H9 (cell line): Measurements from ENCODE around the gene ADAM30. TPM values are rescaled to one million over a fixed set of nuclear protein-coding genes. Genes with fewer than 3 reads are reported as not detected.

Source experiments
- DNase-seq: peaks from one replicate; pipeline ENCODE4 v3.0.0-alpha.2; 2017
- H2AFZ ChIP-seq: one replicate; pipeline ENCODE4 v1.6.1; 2013; ENCODE audit warnings: mild to moderate bottlenecking, low read length, control low read depth, moderate library complexity
- H2AK5ac ChIP-seq: 2 replicates; pipeline ENCODE4 v1.6.1; 2013; ENCODE audit warnings: low read length, control low read depth, mixed read lengths; ENCODE audit not compliant: insufficient read length
- H2BK120ac ChIP-seq: one replicate; pipeline ENCODE4 v1.6.1; 2013; ENCODE audit warnings: low read depth, mild to moderate bottlenecking, low read length, control low read depth, inconsistent platforms; ENCODE audit not compliant: poor library complexity, severe bottlenecking
- H2BK12ac ChIP-seq: 2 replicates; pipeline ENCODE4 v1.6.1; 2013; ENCODE audit warnings: low read length, control low read depth, mixed read lengths, low read depth; ENCODE audit not compliant: insufficient read length
- H2BK15ac ChIP-seq: 2 replicates; pipeline ENCODE4 v1.6.1; 2013; ENCODE audit warnings: low read depth, low read length, control low read depth
- H2BK20ac ChIP-seq: one replicate; pipeline ENCODE4 v1.6.1; 2013; ENCODE audit warnings: low read depth, mild to moderate bottlenecking, low read length, control low read depth, inconsistent platforms; ENCODE audit not compliant: poor library complexity, severe bottlenecking
- H2BK5ac ChIP-seq: 2 replicates; pipeline ENCODE4 v1.6.1; 2013; ENCODE audit warnings: low read length, control low read depth, mixed read lengths; ENCODE audit not compliant: insufficient read length
- H3K14ac ChIP-seq: 2 replicates; pipeline ENCODE4 v1.6.1; 2013; ENCODE audit warnings: low read length, control low read depth; ENCODE audit not compliant: insufficient read depth
- H3K18ac ChIP-seq: 2 replicates; pipeline ENCODE4 v1.6.1; 2013; ENCODE audit warnings: low read depth, mild to moderate bottlenecking, mixed read lengths, low read length, control low read depth; ENCODE audit not compliant: insufficient read length
- H3K23ac ChIP-seq: 2 replicates; pipeline ENCODE4 v1.6.1; 2013; ENCODE audit warnings: low read length, control low read depth, mixed read lengths, low read depth; ENCODE audit not compliant: insufficient read length
- H3K23me2 ChIP-seq: 2 replicates; pipeline ENCODE4 v1.6.1; 2013; ENCODE audit warnings: low read depth, mild to moderate bottlenecking, mixed read lengths, low read length, control low read depth; ENCODE audit not compliant: insufficient read length, poor library complexity, severe bottlenecking
- H3K27ac ChIP-seq: 2 replicates; pipeline ENCODE4 v1.5.1; 2013; ENCODE audit warnings: low read length, control low read depth, mixed read lengths, low read depth; ENCODE audit not compliant: insufficient read length
- H3K27me3 ChIP-seq: 2 replicates; pipeline ENCODE4 v1.6.1; 2013; ENCODE audit warnings: low read length, control low read depth, inconsistent platforms; ENCODE audit not compliant: insufficient read depth
- H3K4ac ChIP-seq: 2 replicates; pipeline ENCODE4 v1.6.1; 2013; ENCODE audit warnings: low read depth, mild to moderate bottlenecking, control low read depth, inconsistent platforms, low read length, moderate library complexity
- H3K4me1 ChIP-seq: 2 replicates; pipeline ENCODE4 v1.6.1; 2013; ENCODE audit warnings: low read length, control low read depth, inconsistent platforms; ENCODE audit not compliant: insufficient read depth
- H3K4me2 ChIP-seq: 2 replicates; pipeline ENCODE4 v1.6.1; 2013; ENCODE audit warnings: low read length, control low read depth, mixed read lengths; ENCODE audit not compliant: insufficient read length, insufficient read depth
- H3K56ac ChIP-seq: 2 replicates; pipeline ENCODE4 v1.6.1; 2013; ENCODE audit warnings: low read depth, mild to moderate bottlenecking, mixed read lengths, low read length, control low read depth; ENCODE audit not compliant: insufficient read length
- H3K79me1 ChIP-seq: 2 replicates; pipeline ENCODE4 v1.6.1; 2013; ENCODE audit warnings: low read depth, mild to moderate bottlenecking, moderate library complexity, low read length, control low read depth, inconsistent platforms; ENCODE audit not compliant: insufficient read depth, poor library complexity, severe bottlenecking
- H3K79me2 ChIP-seq: 2 replicates; pipeline ENCODE4 v1.6.1; 2013; ENCODE audit warnings: low read length, control low read depth, inconsistent platforms; ENCODE audit not compliant: insufficient read depth
- H3K9ac ChIP-seq: 2 replicates; pipeline ENCODE4 v1.6.1; 2013; ENCODE audit warnings: low read length, control low read depth, mixed read lengths; ENCODE audit not compliant: insufficient read length; ENCODE audit errors: extremely low read depth
- H3K9me3 ChIP-seq: one replicate; pipeline ENCODE4 v1.6.1; 2013; ENCODE audit warnings: low read depth, low read length, inconsistent platforms; ENCODE audit not compliant: control insufficient read depth
- H3T11ph ChIP-seq: one replicate; pipeline ENCODE4 v1.6.1; 2013; ENCODE audit warnings: mild to moderate bottlenecking, low read length, control low read depth, inconsistent platforms
- H4K20me1 ChIP-seq: one replicate; pipeline ENCODE4 v1.6.1; 2013; ENCODE audit not compliant: control insufficient read depth, insufficient read length, insufficient read depth
- H4K5ac ChIP-seq: 2 replicates; pipeline ENCODE4 v1.6.1; 2013; ENCODE audit warnings: low read depth, mild to moderate bottlenecking, mixed read lengths, low read length, control low read depth; ENCODE audit not compliant: insufficient read length
- H4K8ac ChIP-seq: replicated peaks from 2 replicates; pipeline ENCODE4 v1.6.1; 2013; ENCODE audit warnings: low read length, control low read depth, mixed read lengths, low read depth; ENCODE audit not compliant: insufficient read length
- H4K91ac ChIP-seq: 2 replicates; pipeline ENCODE4 v1.6.1; 2013; ENCODE audit warnings: low read depth, mild to moderate bottlenecking, moderate library complexity, mixed read lengths, low read length, control low read depth; ENCODE audit not compliant: insufficient read length
- H3K27ac Mint-ChIP-seq, 3 experiments: 2 replicates in 2 of 3; 3 replicates in 1 of 3; pipeline ENCODE4 v1.8.0; 2020 to 2021; ENCODE audit warnings: mixed read lengths in 3 of 3, mild to moderate bottlenecking in 1 of 3, moderate library complexity in 1 of 3
- H3K27me3 Mint-ChIP-seq: 2 replicates; pipeline ENCODE4 v1.8.0; 2021; ENCODE audit warnings: low read depth, mild to moderate bottlenecking, moderate library complexity, mixed read lengths
- H3K36me3 Mint-ChIP-seq, 3 experiments: 2 replicates in 2 of 3; 3 replicates in 1 of 3; pipeline ENCODE4 v1.8.0; 2020 to 2021; ENCODE audit warnings: low read depth in 3 of 3, mixed read lengths in 3 of 3; ENCODE audit not compliant: insufficient read depth in 1 of 3
- H3K4me1 Mint-ChIP-seq, 2 experiments: 2 replicates each; pipeline ENCODE4 v1.8.0; 2020; ENCODE audit warnings: mixed read lengths in 2 of 2
- H3K4me3 Mint-ChIP-seq, 2 experiments: 2 replicates in 1 of 2; 3 replicates in 1 of 2; pipeline ENCODE4 v1.8.0; 2020 to 2021; ENCODE audit warnings: mild to moderate bottlenecking in 2 of 2, mixed read lengths in 2 of 2, moderate library complexity in 1 of 2
- H3K9me3 Mint-ChIP-seq, 2 experiments: 2 replicates in 1 of 2; 3 replicates in 1 of 2; pipeline ENCODE4 v1.8.0; 2020; ENCODE audit warnings: mild to moderate bottlenecking in 2 of 2, mixed read lengths in 2 of 2, moderate library complexity in 1 of 2
- CTCF ChIP-seq: fragments of 200-600 bp; sonication (generic); conservative IDR thresholded peaks from 3 replicates; pipeline ENCODE4 v1.8.0; 2021; ENCODE audit warnings: antibody characterized with exemption, mild to moderate bottlenecking
- WGBS: extraction: QIAGEN DNeasy Blood & Tissue Kit; methylation state at CpG from one replicate; pipeline ENCODE4 v1.1.7; 2013; ENCODE audit warnings: missing lambda C conversion rate, low lambda C conversion rate, mixed read lengths; ENCODE audit not compliant: insufficient read length; ENCODE audit errors: extremely low coverage; 5-methylcytosine and 5-hydroxymethylcytosine counted together
- total RNA-seq: library from RNA; stranded (reverse); gene quantifications from 2 replicates; pipeline ENCODE4 v1.2.1, GENCODE V29; 2021

The ADAM30 gene
- total RNA-seq, 1 experiment from 2014 or later = not detected

DNA sequence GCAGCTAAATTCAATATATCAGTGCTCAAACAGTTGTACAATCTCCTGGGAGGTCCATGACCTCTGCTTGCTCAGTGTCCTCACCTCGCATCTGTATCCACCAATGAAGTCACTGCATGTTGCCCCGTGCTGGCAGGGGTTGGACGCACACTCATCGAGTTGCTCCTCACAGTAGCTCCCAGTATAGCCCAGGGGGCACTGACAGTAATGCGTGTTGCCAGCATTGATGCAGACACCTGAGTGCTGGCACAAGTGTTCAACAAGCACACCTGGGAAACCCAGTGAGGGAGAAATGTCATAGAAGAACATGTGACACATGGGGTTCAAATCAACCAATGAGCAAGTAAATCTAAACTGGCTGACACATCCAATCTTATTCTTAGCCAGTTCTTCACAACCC, 40.9 kb upstream of the ADAM30 start:
- no peak overlapping the region for H3K9ac ChIP-seq
- Mint-ChIP-seq H3K4me1 (peaks cover 6 to 9% of the 10 kb centered on the region in 2 experiments), H3K27me3 (no peaks in the 10 kb centered on the region), H3K9me3 (no peaks in the 10 kb centered on the region), H3K27ac (no peak overlapping the region), H3K36me3 (peaks cover 36 to 48% (median 41%) of the 10 kb centered on the region in 3 experiments), H3K4me3 (no peak overlapping the region)
- H2BK20ac ChIP-seq = no peak overlapping the region
- no peak overlapping the region for H2BK5ac ChIP-seq
- H3K56ac ChIP-seq = no peak overlapping the region
- H3K9me3 ChIP-seq = no peaks in the 10 kb centered on the region
- DNase-seq = no peak
- no peak overlapping the region for H3T11ph ChIP-seq
- H2AFZ ChIP-seq = no peak overlapping the region
- no peak overlapping the region for H3K27ac ChIP-seq
- no CpG with 5 or more reads among the region's 5 CpGs for WGBS
- H2BK120ac ChIP-seq = no peak overlapping the region
- H4K20me1 ChIP-seq = no peaks in the 10 kb centered on the region
- no peak overlapping the region for H4K5ac ChIP-seq
- H3K79me2 ChIP-seq = no peaks in the 10 kb centered on the region
- H3K79me1 ChIP-seq = no peaks in the 10 kb centered on the region
- H3K14ac ChIP-seq = no peak overlapping the region
- no peak overlapping the region for H2BK15ac ChIP-seq
- H3K27me3 ChIP-seq = no peaks in the 10 kb centered on the region
- no peak overlapping the region for H3K18ac ChIP-seq
- no peak for TF ChIP-seq CTCF
- H4K8ac ChIP-seq = no peak overlapping the region
- H3K4me1 ChIP-seq = no peaks in the 10 kb centered on the region
- no peak overlapping the region for H3K4ac ChIP-seq
- H2AK5ac ChIP-seq = no peak overlapping the region
- H4K91ac ChIP-seq = no peak overlapping the region
- no peak overlapping the region for H3K23ac ChIP-seq
- no peak overlapping the region for H2BK12ac ChIP-seq
- no peak overlapping the region for H3K4me2 ChIP-seq
- H3K23me2 ChIP-seq = no peaks in the 10 kb centered on the region
